ENCODE results near the gene CYP11A1. TPM values are rescaled to one million over a fixed set of nuclear protein-coding genes. Genes with fewer than 3 reads are reported as not detected.

The CYP11A1 gene
- total RNA-seq, 3 donors from 2014 or later: 1.1 to 4.6 (median 1.3) TPM

GRCh38 chr15:74314795-74315438, 52.5 kb downstream of the CYP11A1 start:
- TF ChIP-seq POLR2AphosphoS5 (IDR thresholded peaks at IDR 0.05): no peak
- TF ChIP-seq CTCF (IDR thresholded peaks at IDR 0.05): no peak
- TF ChIP-seq POLR2A (IDR thresholded peaks at IDR 0.05): no peak
- intact Hi-C loops (cut with DNase I; ENCODE audit: low total_unique reads): no loop called here
- no peak overlapping the region for H3K27ac ChIP-seq

GRCh38 chr15:74313889-74314288, 53.6 kb downstream of the CYP11A1 start:
- intact Hi-C loops (cut with DNase I; ENCODE audit: low total_unique reads): no loop called here
- no peaks in the 10 kb centered on the region for H3K36me3 ChIP-seq
- TF ChIP-seq CTCF (IDR thresholded peaks at IDR 0.05): no peak
- no peak for TF ChIP-seq POLR2AphosphoS5 (IDR thresholded peaks at IDR 0.05)
- no peak for TF ChIP-seq POLR2A (IDR thresholded peaks at IDR 0.05)
- no peaks in the 10 kb centered on the region for H3K4me1 ChIP-seq
- H3K4me3 ChIP-seq: no peak overlapping the region
- no peak overlapping the region for H3K27ac ChIP-seq
- no peaks in the 10 kb centered on the region for H3K27me3 ChIP-seq
- DNase-seq (ENCODE audit: low spot score in 2 of 2): no peak
- no peaks in the 10 kb centered on the region for H3K9me3 ChIP-seq

More at GRCh38 chr15:74314795-74315438, 52.5 kb downstream of the CYP11A1 start:
- Histone ChIP-seq H3K36me3 (no peaks in the 10 kb centered on the region), H3K9me3 (no peaks in the 10 kb centered on the region), H3K4me1 (peaks cover 0 to 4% of the 10 kb centered on the region in 2 donors), H3K4me3 (no peak overlapping the region), H3K27me3 (no peaks in the 10 kb centered on the region)
- no peak for DNase-seq (ENCODE audit: low spot score in 2 of 2)

- no peaks in the 10 kb centered on the region for H3K36me3 ChIP-seq
- no peaks in the 10 kb centered on the region for H3K4me1 ChIP-seq
- no peak overlapping the region for H3K4me3 ChIP-seq
- H3K27me3 ChIP-seq: no peaks in the 10 kb centered on the region
- H3K9me3 ChIP-seq: no peaks in the 10 kb centered on the region
- no peak overlapping the region for H3K27ac ChIP-seq
- TF ChIP-seq POLR2A (IDR thresholded peaks at IDR 0.05) (no peak), CTCF (IDR thresholded peaks at IDR 0.05) (no peak), POLR2AphosphoS5 (IDR thresholded peaks at IDR 0.05) (no peak)
- intact Hi-C loops (cut with DNase I; ENCODE audit: low total_unique reads): no loop called here
- no peak for DNase-seq (ENCODE audit: low spot score in 2 of 2)
Observed at GRCh38 chr15:74312445-74313007, 54.9 kb downstream of the CYP11A1 start.

- no peak for TF ChIP-seq POLR2AphosphoS5 (IDR thresholded peaks at IDR 0.05)
- Histone ChIP-seq H3K9me3 (no peaks in the 10 kb centered on the region), H3K36me3 (no peaks in the 10 kb centered on the region), H3K4me1 (no peaks in the 10 kb centered on the region), H3K4me3 (no peak overlapping the region), H3K27me3 (no peaks in the 10 kb centered on the region), H3K27ac (no peak overlapping the region)
- intact Hi-C loops (cut with DNase I; ENCODE audit: low total_unique reads): no loop called here
- no peak for DNase-seq (ENCODE audit: low spot score in 2 of 2)
Observed at GRCh38 chr15:74311734-74312444, 55.6 kb downstream of the CYP11A1 start.

GRCh38 chr15:74307827-74308811, 59.3 kb downstream of the CYP11A1 start:
- Histone ChIP-seq H3K4me3 (no peak overlapping the region), H3K9me3 (no peaks in the 10 kb centered on the region), H3K36me3 (no peaks in the 10 kb centered on the region), H3K4me1 (no peaks in the 10 kb centered on the region), H3K27ac (no peak overlapping the region), H3K27me3 (peaks cover 0 to 3% of the 10 kb centered on the region in 2 donors)
- intact Hi-C loops (cut with DNase I; ENCODE audit: low total_unique reads): no loop called here
- TF ChIP-seq POLR2AphosphoS5 (IDR thresholded peaks at IDR 0.05) (no peak), POLR2A (IDR thresholded peaks at IDR 0.05) (no peak), CTCF (IDR thresholded peaks at IDR 0.05) (peak in 2 of 3 donors; percentile 43 to 55)
- peak in 1 of 2 donors; percentile 40 for DNase-seq (ENCODE audit: low spot score in 2 of 2)

All from breast epithelium (tissue), 4 donors.